LNCAP (cell line): ENCODE measurements around the gene ZNF823.

Experiments used
- CTCF ChIP-seq: fragments of 450-650 bp; IDR thresholded peaks from 2 replicates; pipeline ENCODE4 v1.5.1; 2017; ENCODE audit warnings: mild to moderate bottlenecking

Gene ZNF823

GRCh38 chr19:11738746-11739620 lies at the start of gene ZNF823:
Gene ZNF823 (minus strand): TSS chr19:11738946. CDS start chr19:11738819, 127 bp downstream.
- no peak; the same call in 1 of the 2 replicates for TF ChIP-seq CTCF

- no peak for TF ChIP-seq CTCF
These were observed 48.8 kb upstream of the ZNF823 start for GRCh38 chr19:11787536-11787935.

GRCh38 chr19:11784356-11784755 lies 45.6 kb upstream of the ZNF823 start:
- TF ChIP-seq CTCF: no peak

- TF ChIP-seq CTCF: no peak
These were observed 45.0 kb upstream of the ZNF823 start for GRCh38 chr19:11783767-11784166.

GRCh38 chr19:11781295-11782057 lies 42.7 kb upstream of the ZNF823 start:
- TF ChIP-seq CTCF: no peak

GRCh38 chr19:11780431-11781020 lies 41.8 kb upstream of the ZNF823 start:
- no peak for TF ChIP-seq CTCF

GRCh38 chr19:11769995-11770394 lies 31.2 kb upstream of the ZNF823 start:
- TF ChIP-seq CTCF: no peak
